ENCODE results near the gene ANO3.
"Not testable (repeated sequence)": the region's sequence is repeated elsewhere in the genome, so short reads cannot be mapped to it uniquely, and the experiment has no call there.

Gene ANO3

DNA sequence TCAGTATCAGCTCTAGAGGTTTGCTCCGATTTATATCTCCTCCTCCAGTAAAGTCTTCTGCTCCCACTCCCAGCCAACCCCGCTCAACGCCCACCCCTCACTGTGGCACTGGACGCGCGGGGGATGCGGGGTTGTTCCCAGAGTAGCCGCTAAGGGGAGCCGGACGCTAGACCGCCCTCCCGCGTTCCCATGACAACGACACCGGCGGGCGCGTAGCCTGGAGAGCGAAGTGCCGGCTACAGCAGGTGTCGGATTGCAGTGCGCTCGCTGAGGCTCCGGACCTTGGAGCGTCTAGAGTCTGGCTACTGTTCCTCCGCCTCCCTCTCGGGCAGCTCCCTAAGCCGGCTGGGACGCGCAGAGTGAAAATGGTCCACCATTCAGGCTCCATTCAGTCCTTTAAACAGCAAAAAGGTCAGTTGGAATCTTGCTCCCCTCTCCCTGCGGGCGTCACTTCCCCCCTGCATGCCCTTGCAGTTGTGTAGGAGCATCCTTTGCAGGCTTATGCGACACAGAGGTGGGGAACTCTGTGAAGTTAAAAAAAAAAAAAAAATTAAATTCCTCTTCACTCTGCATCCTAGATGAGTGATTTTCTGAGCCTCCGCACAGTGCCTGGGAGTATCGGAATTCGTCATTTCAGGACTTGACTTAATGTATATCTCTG, at the start of gene ANO3:
Gene ANO3 (plus strand): TSS at position 220 of the 661 bp plus-strand sequence. CDS start 146 bp downstream, at position 366.
- in situ Hi-C loops (cut with MboI; ENCODE audit: low sequenced_read_pairs), result no loop called here

DNA sequence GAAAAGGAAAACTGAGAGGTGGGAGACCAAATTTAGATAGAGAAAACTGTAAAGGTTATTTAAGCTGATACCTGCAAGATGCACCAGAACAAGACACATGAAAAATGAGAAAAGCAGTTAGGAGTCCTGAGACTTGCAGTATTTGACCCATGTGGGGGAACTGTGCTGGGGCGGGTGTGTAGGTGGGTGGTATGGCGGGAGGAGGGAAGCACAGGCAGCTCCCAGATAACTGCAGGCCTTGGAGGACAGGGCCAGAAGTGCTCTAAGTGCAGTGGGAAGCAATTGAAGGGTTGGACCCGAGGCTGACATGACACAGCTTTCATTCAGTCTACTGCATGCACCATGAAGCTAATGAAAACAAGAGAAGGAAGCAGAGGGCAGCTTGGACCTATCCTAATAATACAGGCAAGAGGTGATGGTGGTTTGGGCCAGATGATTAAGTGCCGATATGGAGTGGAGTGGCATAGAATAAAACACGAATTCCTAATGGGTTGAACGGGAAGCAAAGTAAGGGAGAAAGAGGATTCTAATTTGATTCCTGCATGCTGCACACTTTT, 48.0 kb upstream of the ANO3 start:
- in situ Hi-C loops (cut with MboI; ENCODE audit: low sequenced_read_pairs), result no loop called here

DNA sequence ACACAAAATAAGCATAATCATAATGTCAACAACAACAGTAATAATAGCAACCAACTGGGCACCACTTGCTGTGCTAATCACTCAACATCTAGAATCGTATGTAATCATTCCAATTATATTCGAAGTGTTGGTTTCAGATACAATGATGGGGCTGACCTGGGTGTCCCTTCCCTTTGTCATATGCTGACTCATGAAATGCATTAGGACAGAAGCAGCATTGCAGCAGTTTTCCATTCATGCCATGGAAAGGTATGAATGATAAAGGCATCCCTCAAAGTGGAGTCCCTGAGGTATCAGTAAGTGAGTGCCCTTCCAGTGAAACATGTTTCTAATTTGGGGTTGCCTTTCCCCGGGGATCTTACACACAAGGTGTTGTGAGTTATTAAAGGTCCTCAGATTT, 46.3 kb upstream of the ANO3 start:
- in situ Hi-C loops (cut with MboI; ENCODE audit: low sequenced_read_pairs), result no loop called here

DNA sequence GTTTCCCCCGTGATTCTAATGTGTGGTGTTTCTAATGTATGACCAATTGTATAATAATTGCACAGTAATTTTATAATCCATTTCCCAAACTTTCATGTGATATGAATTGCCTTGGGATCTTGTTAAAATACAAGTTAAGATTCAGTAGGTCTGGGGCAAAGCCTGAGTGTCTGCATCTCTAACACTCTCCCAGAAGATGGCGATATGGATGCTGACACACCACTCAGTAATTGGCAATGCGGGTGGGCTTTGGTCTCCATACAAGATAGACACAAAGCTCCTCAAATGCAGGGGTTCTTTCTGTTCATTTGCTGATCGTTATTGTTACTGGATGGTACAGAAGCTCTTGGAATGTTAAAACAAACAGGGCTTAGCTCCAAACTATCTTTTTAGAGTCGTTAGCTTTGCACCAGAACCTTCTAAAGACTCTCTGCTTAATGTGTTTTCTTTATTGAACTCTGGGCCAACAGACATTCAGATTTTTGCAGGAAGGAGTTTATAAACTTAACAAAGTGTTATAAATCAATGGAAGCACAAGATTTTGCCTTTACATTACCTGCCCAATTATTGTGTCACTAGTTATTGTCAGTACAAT, 45.4 kb upstream of the ANO3 start:
- in situ Hi-C loops (cut with MboI; ENCODE audit: low sequenced_read_pairs), result no loop called here

DNA sequence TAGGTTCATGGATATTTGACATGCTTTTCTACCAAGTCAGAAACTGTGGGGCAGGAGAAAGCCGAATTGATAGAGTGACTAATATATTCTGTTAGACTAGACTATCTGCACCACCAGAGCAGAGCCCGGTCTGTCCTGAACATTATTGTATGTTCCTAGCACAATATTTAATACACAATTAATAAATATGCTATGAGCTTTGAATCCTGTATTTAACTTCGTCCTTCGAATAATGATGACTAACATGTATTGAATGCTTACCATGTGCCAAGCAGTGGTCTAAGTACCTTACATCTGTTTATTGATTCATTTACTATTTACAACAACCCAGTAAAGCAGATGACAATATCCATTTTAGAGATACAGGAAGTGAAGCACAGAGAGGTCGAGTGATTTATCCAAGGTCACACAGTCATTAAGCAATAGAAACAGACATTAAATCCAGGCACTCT, 44.8 kb upstream of the ANO3 start:
- in situ Hi-C loops (cut with MboI; ENCODE audit: low sequenced_read_pairs), result no loop called here

DNA sequence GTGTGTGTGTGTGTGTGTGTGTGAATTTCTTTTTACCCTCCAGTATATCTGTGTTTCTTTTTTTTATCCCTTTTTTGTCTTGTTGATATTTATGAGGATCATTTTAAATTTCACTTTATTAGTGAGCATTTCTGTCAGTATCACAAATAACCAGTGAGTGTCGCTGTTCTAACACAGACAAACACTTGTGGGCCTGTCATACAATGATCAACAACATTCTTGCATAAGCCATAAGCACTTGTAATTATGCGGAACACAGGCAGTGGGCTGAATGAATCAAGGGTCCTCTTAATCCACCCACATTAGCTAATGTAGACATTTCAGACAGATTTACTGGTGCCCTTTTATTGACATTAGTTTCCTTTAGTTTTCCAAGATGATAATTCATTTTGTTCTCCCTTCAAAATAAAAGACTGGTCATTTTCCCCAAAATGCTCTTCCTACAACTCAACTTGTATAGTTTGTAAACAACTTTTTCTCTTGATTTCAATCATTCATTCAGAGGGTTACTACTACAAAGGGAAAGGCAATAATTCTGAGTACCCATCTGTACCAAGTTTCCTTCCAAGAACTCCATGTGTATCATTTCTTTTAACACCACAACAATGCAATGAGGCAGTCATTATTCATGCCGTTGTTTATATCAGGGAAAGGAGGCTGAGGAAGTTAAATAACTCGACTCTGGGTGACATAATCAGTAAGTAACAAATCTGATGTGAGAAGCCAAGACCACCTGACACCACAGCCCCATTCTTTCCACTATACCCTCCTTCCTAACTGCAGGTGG, 34.5 kb upstream of the ANO3 start:
- in situ Hi-C loops (cut with MboI; ENCODE audit: low sequenced_read_pairs), result no loop called here

DNA sequence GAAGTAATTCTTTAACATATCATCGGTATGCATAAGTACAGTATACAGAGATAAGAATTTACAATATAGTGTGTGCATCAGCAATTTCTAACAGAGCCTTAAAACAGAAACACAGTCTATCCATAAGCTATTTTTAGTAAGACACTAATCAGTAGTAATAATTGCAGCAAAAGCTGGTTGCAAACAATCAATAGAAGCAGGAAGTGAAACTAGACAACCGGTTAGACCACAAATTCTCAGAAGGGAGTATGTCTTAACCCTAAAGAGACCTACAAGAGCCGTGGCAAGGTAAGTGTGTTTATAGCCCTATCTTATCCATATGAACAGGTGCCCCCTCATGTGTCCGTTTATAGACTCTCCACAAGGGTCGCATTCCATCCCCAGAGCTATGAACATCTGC, 15.6 kb upstream of the ANO3 start:
- in situ Hi-C loops (cut with MboI; ENCODE audit: low sequenced_read_pairs), result not testable (repeated sequence)

DNA sequence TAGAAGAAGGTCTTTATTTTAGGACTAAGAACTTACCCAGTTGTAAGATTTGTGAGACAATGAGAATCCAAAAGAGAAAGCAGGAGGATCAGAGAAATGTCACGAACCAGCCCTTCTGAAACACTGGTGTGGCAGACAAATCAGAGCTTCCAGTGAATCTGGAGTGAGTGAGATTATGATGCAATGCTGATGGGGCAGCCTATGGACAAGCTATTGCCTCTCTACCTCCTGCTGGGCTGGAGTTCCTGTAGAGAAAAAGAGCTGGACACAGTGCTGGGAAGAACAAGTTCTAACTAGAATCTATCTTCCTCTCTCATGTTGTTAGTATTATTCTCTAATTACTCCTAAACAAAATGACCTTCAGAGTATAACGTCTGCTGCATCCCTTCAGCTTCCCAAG, 12.0 kb upstream of the ANO3 start:
- in situ Hi-C loops (cut with MboI; ENCODE audit: low sequenced_read_pairs), result no loop called here

DNA sequence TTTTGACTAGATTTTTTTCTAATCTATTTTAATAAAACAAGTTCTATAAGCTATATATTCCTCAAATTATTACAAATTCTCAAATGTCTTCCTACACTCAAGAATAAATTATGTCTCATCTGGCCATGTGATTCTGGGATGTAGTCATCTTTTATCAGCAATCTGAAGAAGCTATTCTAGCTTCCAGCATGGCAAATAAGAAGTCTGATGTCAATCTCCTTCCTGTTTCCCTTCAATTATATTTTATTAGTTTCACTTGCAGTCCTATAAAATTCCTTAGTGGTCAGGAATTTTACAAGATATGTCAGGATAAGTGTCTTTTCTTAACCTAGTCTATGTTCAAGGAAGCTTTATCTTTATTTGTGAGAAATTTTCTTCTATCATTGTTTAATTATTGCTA, 10.4 kb upstream of the ANO3 start:
- in situ Hi-C loops (cut with MboI; ENCODE audit: low sequenced_read_pairs), result no loop called here

DNA sequence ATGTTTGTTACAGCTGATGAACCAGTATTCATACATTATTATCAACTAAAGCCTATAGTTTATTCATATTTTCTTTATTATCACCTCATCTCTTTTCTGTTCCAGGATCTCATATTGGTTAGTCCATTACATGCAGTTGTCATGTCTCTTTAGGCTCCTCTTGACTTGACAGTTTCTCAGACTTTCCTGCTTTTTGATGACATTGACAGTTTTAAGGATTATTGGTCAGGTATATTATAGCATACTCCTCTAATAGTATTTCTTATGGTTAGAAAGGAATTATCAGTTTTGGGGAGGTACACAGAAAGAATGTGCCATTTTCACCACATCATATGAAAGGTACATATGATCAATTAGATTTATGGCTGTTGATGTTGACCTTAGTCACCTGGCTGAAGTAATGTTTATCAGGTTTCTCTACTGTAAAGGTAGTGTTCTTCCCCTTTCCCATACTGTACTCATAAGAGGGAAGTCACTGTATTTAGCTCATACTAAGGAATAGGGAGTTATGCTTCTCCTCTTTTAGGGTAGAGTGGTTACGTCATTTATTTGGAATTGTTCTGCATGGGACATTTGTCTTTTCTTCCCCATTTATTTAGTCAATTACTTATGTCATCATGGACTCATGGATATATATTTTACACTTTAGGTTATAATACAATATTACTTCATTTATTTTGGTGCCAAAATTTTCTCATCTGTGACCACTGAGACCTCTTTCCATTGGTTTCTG, 9.4 kb upstream of the ANO3 start:
- in situ Hi-C loops (cut with MboI; ENCODE audit: low sequenced_read_pairs), result no loop called here

DNA sequence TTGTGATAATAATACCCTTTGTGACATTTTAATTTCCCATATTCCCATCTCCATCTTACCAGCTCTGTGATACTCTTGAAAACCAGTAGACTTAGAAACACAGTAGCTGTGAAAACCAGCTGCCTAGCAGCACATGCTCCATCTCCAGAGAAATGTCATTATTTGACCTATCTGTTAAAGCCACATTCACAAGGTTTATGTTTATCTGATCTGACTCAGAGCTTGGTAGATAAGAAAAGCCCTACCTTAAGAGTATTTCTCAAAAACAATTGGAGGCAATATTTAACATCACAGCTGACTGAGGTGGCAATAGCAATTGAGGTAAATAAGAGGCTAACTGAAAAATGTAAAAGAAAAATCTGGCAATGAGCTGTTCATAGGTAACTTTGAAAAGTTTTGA, 8.1 kb upstream of the ANO3 start:
- in situ Hi-C loops (cut with MboI; ENCODE audit: low sequenced_read_pairs), result no loop called here

DNA sequence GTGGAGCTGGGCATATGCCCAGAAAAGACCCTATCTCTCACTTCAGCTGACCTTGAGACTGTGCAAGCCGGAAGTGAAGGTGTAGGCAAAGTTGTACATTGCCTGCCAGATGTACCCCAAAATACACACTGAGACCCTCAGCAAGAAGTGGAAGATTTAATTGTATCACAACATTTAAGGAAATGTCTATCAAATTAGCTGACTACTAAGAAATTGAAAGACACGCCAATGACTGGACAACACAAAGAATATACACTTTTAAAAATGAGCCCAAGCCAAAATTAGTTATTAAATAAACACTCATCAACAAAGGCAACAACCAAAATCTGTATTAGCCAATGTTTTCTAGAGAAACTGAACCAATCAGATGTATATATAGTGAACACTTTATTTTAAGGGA, 7.7 kb upstream of the ANO3 start:
- in situ Hi-C loops (cut with MboI; ENCODE audit: low sequenced_read_pairs), result no loop called here

DNA sequence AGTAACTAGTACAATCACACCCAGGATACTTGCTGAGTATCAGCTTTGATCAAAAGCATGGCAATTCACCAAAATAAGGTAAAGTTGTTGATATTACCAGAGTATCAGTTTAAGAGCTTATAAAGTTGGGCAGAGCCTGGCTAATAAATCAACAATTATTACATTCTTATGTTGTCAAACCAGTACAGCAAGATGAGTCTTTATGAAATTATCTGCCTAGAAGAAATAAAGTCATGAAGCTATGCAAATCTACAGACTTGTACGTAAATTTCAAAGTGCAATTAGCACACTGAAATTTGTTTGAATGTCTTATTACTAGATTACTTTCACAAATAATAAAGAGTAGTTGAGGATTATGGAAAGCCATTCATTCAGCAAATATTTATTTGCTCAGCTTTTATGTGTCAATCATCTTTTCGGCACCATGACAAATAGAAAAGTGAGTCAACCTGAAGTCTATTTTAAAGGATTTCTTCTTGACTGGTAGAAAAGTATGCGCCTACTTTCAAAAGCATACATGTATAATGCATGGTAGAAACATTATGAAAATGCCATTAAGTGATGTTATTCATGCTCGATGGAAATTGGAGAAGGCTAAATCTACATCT, 5.0 kb upstream of the ANO3 start:
- in situ Hi-C loops (cut with MboI; ENCODE audit: low sequenced_read_pairs), result no loop called here

DNA sequence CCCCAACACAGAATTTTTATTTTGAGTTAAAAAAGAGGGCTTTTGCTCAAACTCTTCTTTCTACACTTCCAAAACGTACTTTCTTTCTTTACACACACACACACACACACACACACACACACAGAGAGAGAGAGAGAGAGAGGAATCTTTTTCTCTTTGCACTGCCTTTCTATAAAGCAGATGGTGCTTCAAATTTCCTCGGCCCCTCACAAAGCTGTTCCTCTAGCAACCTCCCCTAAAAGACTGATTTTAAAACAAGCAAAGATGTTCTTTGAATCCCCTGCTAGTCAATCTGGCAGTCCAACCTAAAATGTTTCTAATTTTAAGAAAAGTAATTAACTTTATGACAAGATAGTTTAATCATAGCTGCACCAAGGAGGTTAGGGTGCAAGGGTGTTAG, 2.7 kb upstream of the ANO3 start:
- in situ Hi-C loops (cut with MboI; ENCODE audit: low sequenced_read_pairs), result no loop called here

DNA sequence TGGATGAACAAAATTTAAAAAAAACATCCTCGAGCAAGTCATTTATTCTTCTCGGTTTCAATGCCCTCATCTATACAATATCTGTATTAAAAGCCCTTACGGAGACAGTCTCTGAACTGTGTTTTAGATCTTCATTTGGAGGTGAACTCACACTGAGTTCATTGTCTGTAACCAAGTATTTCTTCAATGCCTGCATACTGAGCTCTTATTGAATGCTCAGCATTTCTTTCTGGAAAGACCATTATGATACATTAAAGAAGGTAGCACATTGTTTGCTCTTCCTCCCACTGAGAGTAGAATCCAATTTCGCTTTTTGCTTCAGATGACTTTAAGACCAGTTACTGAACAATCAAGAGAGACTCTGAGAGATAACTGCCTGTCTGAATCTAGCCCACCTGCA, 1.7 kb upstream of the ANO3 start:
- in situ Hi-C loops (cut with MboI; ENCODE audit: low sequenced_read_pairs), result no loop called here

DNA sequence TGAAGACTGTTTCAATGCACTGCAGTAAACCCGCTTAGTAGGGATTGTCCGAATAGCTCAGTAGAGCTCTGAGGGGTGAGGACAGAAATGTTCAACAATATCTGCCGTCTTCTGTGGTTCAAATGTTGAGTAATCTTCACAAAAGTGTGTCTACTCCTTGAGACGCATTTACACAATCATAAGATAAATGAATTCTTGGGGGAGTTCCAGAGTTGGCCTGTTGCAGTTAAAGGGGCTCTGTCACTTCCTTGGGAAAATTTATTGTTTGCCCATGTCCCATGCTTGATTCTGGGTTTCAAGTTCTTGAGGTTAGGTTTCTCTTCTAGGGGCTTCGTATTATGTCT, 614 bp downstream of the ANO3 start:
- in situ Hi-C loops (cut with MboI; ENCODE audit: low sequenced_read_pairs), result no loop called here

DNA sequence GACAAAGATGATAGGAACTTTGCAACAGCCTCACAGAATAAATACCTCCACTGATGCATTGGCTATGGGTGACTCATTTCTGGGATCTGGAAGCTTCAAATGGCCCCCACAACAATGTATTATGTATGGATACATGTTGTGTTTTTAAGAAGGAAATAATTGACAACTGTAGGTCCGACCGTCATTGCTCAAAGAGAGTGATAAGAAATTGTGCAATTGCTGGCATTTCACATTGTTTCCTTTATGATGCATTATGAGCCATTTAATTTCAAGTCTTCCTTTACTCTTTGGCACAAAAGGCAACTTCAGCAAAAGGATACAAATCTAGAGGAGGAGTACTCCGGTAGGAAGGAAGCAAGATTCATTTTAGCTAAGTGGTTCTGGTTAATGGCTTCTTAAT, 2.0 kb downstream of the ANO3 start:
- in situ Hi-C loops (cut with MboI; ENCODE audit: low sequenced_read_pairs), result no loop called here

DNA sequence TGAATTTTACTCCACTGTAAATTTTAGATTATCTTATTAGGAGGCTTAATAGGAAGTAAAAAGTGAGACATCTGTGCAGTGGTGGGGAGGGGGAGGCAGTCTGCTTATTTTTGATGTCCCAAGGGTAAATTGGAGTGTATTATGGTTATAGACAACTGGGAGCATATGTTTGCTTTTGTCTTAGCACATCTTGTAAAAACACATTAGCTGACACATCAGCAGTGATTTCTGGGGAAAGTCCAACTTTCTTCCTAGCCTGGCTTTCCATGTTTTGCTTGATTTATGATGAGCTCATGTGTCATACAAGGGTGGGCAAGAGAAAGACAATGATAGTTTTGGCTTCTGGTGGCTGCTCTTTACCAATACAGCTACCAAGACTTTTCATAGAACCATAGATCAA, 4.0 kb downstream of the ANO3 start:
- in situ Hi-C loops (cut with MboI; ENCODE audit: low sequenced_read_pairs), result no loop called here

DNA sequence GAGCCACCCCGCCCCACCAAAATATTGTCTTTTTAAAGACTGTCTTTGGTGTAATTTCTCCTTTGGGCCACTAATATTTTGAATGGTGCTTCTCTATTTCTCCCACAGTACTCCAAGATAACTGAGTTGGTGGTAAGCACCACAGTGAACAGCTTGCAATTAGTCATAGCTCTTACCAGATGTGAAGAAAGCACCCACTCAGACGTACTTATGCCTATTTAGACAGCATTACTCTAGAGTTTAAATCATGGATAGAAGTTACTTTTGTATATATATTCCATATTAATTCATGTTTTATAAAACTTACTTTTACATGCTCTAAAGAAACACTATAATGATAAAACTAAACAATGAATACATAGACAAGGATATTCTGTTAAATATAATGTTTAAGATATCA, 12.7 kb downstream of the ANO3 start:
- in situ Hi-C loops (cut with MboI; ENCODE audit: low sequenced_read_pairs), result no loop called here

DNA sequence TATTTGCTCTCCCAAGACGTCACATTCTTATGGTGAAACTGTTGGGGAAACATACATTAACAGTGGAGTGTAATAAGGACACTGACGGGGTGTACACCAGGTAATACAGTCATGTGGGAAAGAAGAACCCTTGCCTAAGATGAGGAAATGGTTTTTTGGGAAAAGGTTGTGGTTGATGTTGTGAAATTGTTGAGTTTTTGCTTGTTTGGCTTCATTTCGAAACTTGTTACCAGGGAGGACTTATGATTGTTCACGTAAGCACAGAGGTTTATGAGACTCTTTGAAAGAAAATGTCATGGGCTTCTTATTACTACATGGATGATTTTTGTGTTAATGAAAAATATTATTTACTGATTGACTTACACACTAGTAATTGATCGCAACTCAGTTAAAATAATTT, 16.8 kb downstream of the ANO3 start:
- in situ Hi-C loops (cut with MboI; ENCODE audit: low sequenced_read_pairs), result no loop called here

DNA sequence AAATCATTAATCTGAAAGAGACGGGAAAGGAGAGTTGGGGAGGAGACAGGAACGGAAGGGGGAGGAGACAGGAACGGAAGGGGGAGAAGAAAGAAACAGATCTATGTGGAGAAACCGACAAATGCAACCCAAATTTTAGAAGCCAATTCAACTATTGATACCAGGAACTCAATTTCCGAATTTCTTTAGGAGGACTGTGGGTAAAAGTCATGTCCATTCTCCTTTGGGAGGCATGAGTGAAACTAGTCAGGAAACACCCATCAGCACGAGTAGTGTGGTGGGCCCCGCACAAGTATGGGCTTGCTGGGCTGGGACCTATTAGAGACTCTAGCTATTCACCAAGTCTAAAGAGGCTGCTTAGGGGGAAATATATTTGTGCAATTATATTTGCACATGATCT, 18.1 kb downstream of the ANO3 start:
- in situ Hi-C loops (cut with MboI; ENCODE audit: low sequenced_read_pairs), result no loop called here
